HEK293 (cell line): Measurements from ENCODE around the gene ETNK2.

Experiments used
- CTCF ChIA-PET: fragments of 350-600 bp; formaldehyde crosslinking; extraction: SDS; loops from one replicate; lab custom pipeline; 2021; ENCODE audit warnings: antibody characterized with exemption; lab: Yijun Ruan, JAX
- POLR2A ChIA-PET: fragments of 300-600 bp; formaldehyde crosslinking; extraction: SDS; loops from one replicate; lab custom pipeline; 2020; ENCODE audit warnings: antibody characterized with exemption, inconsistent platforms; lab: Yijun Ruan, JAX
- H3K27ac ChIP-seq: fragments of 200-500 bp; sonication (Bioruptor generic); 2 replicates; pipeline ENCODE4 v1.5.1; 2014; ENCODE audit warnings: low read depth, low read length, control low read depth, inconsistent platforms; ENCODE audit errors: extremely low read depth
- H3K36me3 ChIP-seq, 2 experiments: fragments of 200-500 bp in 1 of 2; sonication (Bioruptor generic) in 1 of 2; 1 replicate in 1 of 2; 2 replicates in 1 of 2; pipeline ENCODE4 v1.5.1; 2014 to 2017; ENCODE audit warnings: inconsistent platforms in 2 of 2, low read length in 2 of 2; ENCODE audit not compliant: control insufficient read depth in 2 of 2, insufficient read depth in 1 of 2
- H3K4me1 ChIP-seq: fragments of 200-500 bp; sonication (Bioruptor generic); 2 replicates; pipeline ENCODE4 v1.5.1; 2014; ENCODE audit warnings: mild to moderate bottlenecking, low read length, inconsistent platforms; ENCODE audit not compliant: control insufficient read depth, insufficient read depth
- H3K4me3 ChIP-seq: 2 replicates; pipeline ENCODE4 v1.5.1; 2011; ENCODE audit warnings: low read depth, mild to moderate bottlenecking, control low read depth, low read length, moderate library complexity
- H3K9me3 ChIP-seq: fragments of 200-500 bp; sonication (Bioruptor generic); 2 replicates; pipeline ENCODE4 v1.5.1; 2014; ENCODE audit warnings: low read depth, low read length, inconsistent platforms; ENCODE audit not compliant: control insufficient read depth, insufficient read depth
- EGR2 ChIP-seq: fragments of 450-650 bp; formaldehyde crosslinking; IDR thresholded peaks from 2 replicates; pipeline ENCODE4 v1.5.1; 2016; ENCODE audit warnings: low read depth, missing biosample characterization, missing genetic modification characterization
- GFI1B ChIP-seq: fragments of 450-650 bp; formaldehyde crosslinking; IDR thresholded peaks from 2 replicates; pipeline ENCODE4 v1.5.1; 2016; ENCODE audit warnings: missing biosample characterization, missing genetic modification characterization
- GLIS1 ChIP-seq: fragments of 450-650 bp; formaldehyde crosslinking; IDR thresholded peaks from 2 replicates; pipeline ENCODE4 v1.5.1; 2016; ENCODE audit warnings: missing biosample characterization, missing genetic modification characterization
- MZF1 ChIP-seq: fragments of 450-650 bp; formaldehyde crosslinking; IDR thresholded peaks from 2 replicates; pipeline ENCODE4 v1.5.1; 2017; ENCODE audit warnings: missing biosample characterization, missing genetic modification characterization, borderline replicate concordance
- SCRT2 ChIP-seq: fragments of 450-650 bp; formaldehyde crosslinking; IDR thresholded peaks from 2 replicates; pipeline ENCODE4 v1.5.1; 2016; ENCODE audit warnings: missing biosample characterization, missing genetic modification characterization
- SETDB1 ChIP-seq: IDR thresholded peaks from one replicate; pipeline ENCODE4 v1.6.1; 2017; ENCODE audit warnings: mild to moderate bottlenecking, low read length, moderate library complexity, mixed read lengths; ENCODE audit not compliant: insufficient read length
- ZBTB20 ChIP-seq: fragments of 450-650 bp; formaldehyde crosslinking; IDR thresholded peaks from 2 replicates; pipeline ENCODE4 v1.5.1; 2016; ENCODE audit warnings: missing biosample characterization, missing genetic modification characterization
- ZFHX2 ChIP-seq: fragments of 450-650 bp; formaldehyde crosslinking; conservative IDR thresholded peaks from 2 replicates; pipeline ENCODE4 v1.5.1; 2016; ENCODE audit warnings: missing biosample characterization, missing genetic modification characterization
- ZIC2 ChIP-seq: fragments of 450-650 bp; formaldehyde crosslinking; IDR thresholded peaks from 2 replicates; pipeline ENCODE4 v1.5.1; 2016; ENCODE audit warnings: missing biosample characterization, missing genetic modification characterization
- ZNF146 ChIP-seq: fragments of 450-650 bp; formaldehyde crosslinking; IDR thresholded peaks from 2 replicates; pipeline ENCODE4 v1.5.1; 2016; ENCODE audit warnings: missing biosample characterization, missing genetic modification characterization
- ZNF239 ChIP-seq: fragments of 450-650 bp; formaldehyde crosslinking; IDR thresholded peaks from 2 replicates; pipeline ENCODE4 v1.5.1; 2016; ENCODE audit warnings: missing biosample characterization, missing genetic modification characterization
- ZNF324 ChIP-seq: fragments of 450-650 bp; formaldehyde crosslinking; IDR thresholded peaks from 2 replicates; pipeline ENCODE4 v1.5.1; 2016; ENCODE audit warnings: missing biosample characterization, missing genetic modification characterization
- ZNF645 ChIP-seq: fragments of 450-650 bp; formaldehyde crosslinking; IDR thresholded peaks from 2 replicates; pipeline ENCODE4; 2016; ENCODE audit warnings: missing biosample characterization, missing genetic modification characterization
- ZNF701 ChIP-seq: fragments of 450-650 bp; formaldehyde crosslinking; IDR thresholded peaks from 2 replicates; pipeline ENCODE4 v1.5.1; 2016; ENCODE audit warnings: missing biosample characterization, missing genetic modification characterization
- ZNF76 ChIP-seq: fragments of 450-650 bp; formaldehyde crosslinking; IDR thresholded peaks from 2 replicates; pipeline ENCODE4; 2016; ENCODE audit warnings: low read depth, missing biosample characterization, missing genetic modification characterization, borderline replicate concordance
- ZNF791 ChIP-seq: fragments of 450-650 bp; formaldehyde crosslinking; IDR thresholded peaks from 2 replicates; pipeline ENCODE4 v1.5.1; 2016; ENCODE audit warnings: missing biosample characterization, missing genetic modification characterization
- TF ChIP-seq, protein P1 (sequence below): fragments of 450-650 bp; formaldehyde crosslinking; IDR thresholded peaks from 2 replicates; pipeline ENCODE4 v1.5.1; 2016; ENCODE audit warnings: missing biosample characterization, missing genetic modification characterization
- TF ChIP-seq, protein P2 (sequence below): fragments of 450-650 bp; formaldehyde crosslinking; IDR thresholded peaks from 2 replicates; pipeline ENCODE4 v1.5.1; 2016; ENCODE audit warnings: missing biosample characterization, missing genetic modification characterization

The ETNK2 gene

DNA sequence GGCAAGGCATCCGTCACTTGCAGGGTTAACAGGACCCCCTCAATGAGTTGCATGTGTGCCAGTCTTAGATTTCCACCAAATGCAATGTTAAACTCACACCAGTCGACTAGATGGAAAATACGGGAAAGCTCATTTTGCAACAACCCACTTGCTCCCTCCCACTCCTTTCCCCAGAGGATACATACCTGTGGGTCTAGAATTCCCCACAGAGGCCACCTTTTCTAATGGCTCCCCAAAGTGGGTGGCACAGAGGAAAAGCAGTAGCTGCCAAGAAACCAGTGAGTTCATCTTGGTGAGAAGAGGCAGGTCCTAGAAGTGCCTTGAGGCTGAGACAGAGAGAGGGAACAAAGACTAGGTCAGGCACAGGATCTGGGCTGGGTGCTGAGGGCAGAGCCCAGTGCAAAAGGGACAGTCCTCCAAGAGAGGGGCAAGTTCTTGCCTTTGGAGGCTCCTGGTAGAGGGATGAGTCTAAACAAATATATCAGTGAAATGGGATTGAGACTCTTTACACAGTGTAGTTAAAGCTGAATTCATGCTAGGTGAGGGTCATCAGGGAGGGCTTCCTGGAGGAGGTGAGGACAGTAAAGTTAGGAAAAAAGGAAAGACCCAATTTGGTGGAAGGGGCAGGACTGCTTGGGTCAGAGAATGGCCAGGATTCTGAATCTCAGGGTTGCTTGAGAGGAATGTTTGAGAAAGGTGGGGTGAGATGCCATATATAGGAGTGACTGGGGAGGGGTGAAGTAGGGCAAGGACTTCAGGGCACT lies 40.9 kb upstream of the ETNK2 start:
- Histone ChIP-seq H3K36me3 (no peaks in the 10 kb centered on the region), H3K4me1 (no peaks in the 10 kb centered on the region), H3K27ac (no peak overlapping the region), H3K9me3 (no peaks in the 10 kb centered on the region), H3K4me3 (no peak overlapping the region)
- ChIA-PET CTCF (interaction anchor here (0.5 to 1.0 kb wide), 6 partner anchors 11 to 170 kb away, joined by 3 to 6 read pairs (median 5); no protein-coding TSS in a partner anchor), POLR2A (no interaction called here)
- TF ChIP-seq ZNF645 (tag by site-specific recombination) (no peak), SCRT2 (tag by site-specific recombination) (no peak), ZIC2 (no peak), ZNF791 (tag by site-specific recombination) (no peak), EGR2 (tag by site-specific recombination) (peak; percentile 82), ZNF324 (tag by site-specific recombination) (no peak), ZNF146 (tag by site-specific recombination) (no peak), ZBTB20 (no peak), ZNF76 (no peak), ZFHX2 (tag by site-specific recombination) (peak; percentile 76), SETDB1 (no peak), MZF1 (no peak), ZNF239 (tag by site-specific recombination) (no peak), GFI1B (tag by site-specific recombination) (no peak)
- TF ChIP-seq, protein P1, sequence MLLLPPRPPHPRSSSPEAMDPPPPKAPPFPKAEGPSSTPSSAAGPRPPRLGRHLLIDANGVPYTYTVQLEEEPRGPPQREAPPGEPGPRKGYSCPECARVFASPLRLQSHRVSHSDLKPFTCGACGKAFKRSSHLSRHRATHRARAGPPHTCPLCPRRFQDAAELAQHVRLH (tag by site-specific recombination), result 0 out of 2 replicates have a peak, but pooled peaks have one; percentile 41

DNA sequence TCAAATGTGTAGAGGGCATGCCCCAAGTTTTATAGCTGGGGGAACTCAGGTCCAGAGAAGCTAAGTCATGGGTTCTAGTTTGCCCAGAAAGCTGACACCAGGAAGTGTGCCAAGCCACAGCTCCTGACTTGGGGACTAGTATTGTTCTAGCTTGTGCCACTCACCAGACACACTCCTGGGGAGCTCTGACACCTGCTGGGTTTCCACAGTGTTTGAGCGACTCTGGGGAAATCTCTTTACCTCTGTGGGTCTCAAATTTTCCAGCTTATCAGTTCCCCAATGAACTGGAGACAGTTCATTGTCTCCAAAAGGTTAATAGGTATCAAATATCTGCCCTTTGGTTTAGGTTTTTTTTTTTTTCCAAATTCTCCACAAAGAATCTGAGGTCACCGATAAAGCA lies 40.2 kb upstream of the ETNK2 start:
- POLR2A ChIA-PET, result no interaction called here
- H3K4me1 ChIP-seq, result no peaks in the 10 kb centered on the region
- H3K27ac ChIP-seq, result no peak overlapping the region
- no peaks in the 10 kb centered on the region for H3K36me3 ChIP-seq
- no peak overlapping the region for H3K4me3 ChIP-seq
- no peaks in the 10 kb centered on the region for H3K9me3 ChIP-seq
- CTCF ChIA-PET, result interaction anchor here (0.7 to 1.0 kb wide), 5 partner anchors 12 to 311 kb away, joined by 3 to 6 read pairs (median 5); no protein-coding TSS in a partner anchor
- TF ChIP-seq ZBTB20 (no peak), ZIC2 (0 out of 2 replicates have a peak, but pooled peaks have one; percentile 16), ZNF701 (tag by site-specific recombination) (no peak), GLIS1 (tag by site-specific recombination) (0 out of 2 replicates have a peak, but pooled peaks have one; percentile 14)
- TF ChIP-seq, protein P2, sequence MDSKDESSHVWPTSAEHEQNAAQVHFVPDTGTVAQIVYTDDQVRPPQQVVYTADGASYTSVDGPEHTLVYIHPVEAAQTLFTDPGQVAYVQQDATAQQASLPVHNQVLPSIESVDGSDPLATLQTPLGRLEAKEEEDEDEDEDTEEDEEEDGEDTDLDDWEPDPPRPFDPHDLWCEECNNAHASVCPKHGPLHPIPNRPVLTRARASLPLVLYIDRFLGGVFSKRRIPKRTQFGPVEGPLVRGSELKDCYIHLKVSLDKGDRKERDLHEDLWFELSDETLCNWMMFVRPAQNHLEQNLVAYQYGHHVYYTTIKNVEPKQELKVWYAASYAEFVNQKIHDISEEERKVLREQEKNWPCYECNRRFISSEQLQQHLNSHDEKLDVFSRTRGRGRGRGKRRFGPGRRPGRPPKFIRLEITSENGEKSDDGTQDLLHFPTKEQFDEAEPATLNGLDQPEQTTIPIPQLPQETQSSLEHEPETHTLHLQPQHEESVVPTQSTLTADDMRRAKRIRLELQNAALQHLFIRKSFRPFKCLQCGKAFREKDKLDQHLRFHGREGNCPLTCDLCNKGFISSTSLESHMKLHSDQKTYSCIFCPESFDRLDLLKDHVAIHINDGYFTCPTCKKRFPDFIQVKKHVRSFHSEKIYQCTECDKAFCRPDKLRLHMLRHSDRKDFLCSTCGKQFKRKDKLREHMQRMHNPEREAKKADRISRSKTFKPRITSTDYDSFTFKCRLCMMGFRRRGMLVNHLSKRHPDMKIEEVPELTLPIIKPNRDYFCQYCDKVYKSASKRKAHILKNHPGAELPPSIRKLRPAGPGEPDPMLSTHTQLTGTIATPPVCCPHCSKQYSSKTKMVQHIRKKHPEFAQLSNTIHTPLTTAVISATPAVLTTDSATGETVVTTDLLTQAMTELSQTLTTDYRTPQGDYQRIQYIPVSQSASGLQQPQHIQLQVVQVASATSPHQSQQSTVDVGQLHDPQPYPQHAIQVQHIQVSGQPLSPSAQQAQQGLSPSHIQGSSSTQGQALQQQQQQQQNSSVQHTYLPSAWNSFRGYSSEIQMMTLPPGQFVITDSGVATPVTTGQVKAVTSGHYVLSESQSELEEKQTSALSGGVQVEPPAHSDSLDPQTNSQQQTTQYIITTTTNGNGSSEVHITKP (tag by site-specific recombination), result no peak
